PC-9 (cell line): ENCODE results near the gene ACER1. TPM values are rescaled to one million over a fixed set of nuclear protein-coding genes. Genes with fewer than 3 reads are reported as not detected.

ENCODE experiments used
- BruUV-seq: library from RNA; stranded (reverse); fragments of 400-500 nt; replicated peaks from 2 replicates; lab custom pipeline; 2021; lab: Mats Ljungman, UMichigan
- CTCF ChIA-PET: fragments of 300-600 bp; sonication (Branson Sonifier 250); formaldehyde crosslinking; loops from one replicate; lab custom pipeline; 2022; ENCODE audit warnings: antibody characterized with exemption; lab: Charles Lee
- POLR2A ChIA-PET: fragments of 300-600 bp; sonication (Branson Sonifier 250); formaldehyde crosslinking; loops from one replicate; lab custom pipeline; 2022; ENCODE audit warnings: antibody characterized with exemption; ENCODE audit not compliant: unreplicated experiment; lab: Charles Lee
- DNase-seq, 2 experiments: peaks; one replicate each; pipeline versions ENCODE4 v3.0.0 to v3.0.0-alpha.2; 2015 to 2022; ENCODE audit warnings: mixed read lengths in 1 of 2
- H2AFZ ChIP-seq: fragments of 200-600 bp; sonication (generic); 2 replicates; pipeline ENCODE4 v1.8.1; 2017; ENCODE audit warnings: antibody characterized with exemption
- H3F3A ChIP-seq: fragments of 200-600 bp; sonication (generic); 2 replicates; pipeline ENCODE4 v1.8.1; 2017; ENCODE audit warnings: antibody characterized with exemption, mild to moderate bottlenecking, low read depth; ENCODE audit not compliant: insufficient read depth
- H3K27ac ChIP-seq: fragments of 200-600 bp; sonication (generic); 2 replicates; pipeline ENCODE4 v1.6.1; 2016; ENCODE audit warnings: mixed run types
- H3K27me3 ChIP-seq: fragments of 200-600 bp; sonication (generic); 2 replicates; pipeline ENCODE4 v1.6.1; 2016; ENCODE audit warnings: low read depth, mixed run types; ENCODE audit not compliant: insufficient read depth
- H3K36me3 ChIP-seq: fragments of 200-600 bp; sonication (generic); 2 replicates; pipeline ENCODE4 v1.6.1; 2016; ENCODE audit warnings: low read depth, mixed run types
- H3K4me1 ChIP-seq: fragments of 200-600 bp; sonication (generic); replicated peaks from 2 replicates; pipeline ENCODE4 v1.6.1; 2016; ENCODE audit warnings: mixed run types; ENCODE audit not compliant: insufficient read depth
- H3K4me2 ChIP-seq: fragments of 200-600 bp; sonication (generic); 2 replicates; pipeline ENCODE4 v1.6.1; 2017; ENCODE audit warnings: mixed run types
- H3K4me3 ChIP-seq: fragments of 200-600 bp; sonication (generic); 2 replicates; pipeline ENCODE4 v1.6.1; 2016; ENCODE audit warnings: mixed run types
- H3K79me2 ChIP-seq: fragments of 200-600 bp; sonication (generic); 2 replicates; pipeline ENCODE4 v1.6.1; 2017; ENCODE audit warnings: low read depth, mixed run types
- H3K9me2 ChIP-seq: fragments of 200-600 bp; sonication (generic); 2 replicates; pipeline ENCODE4 v1.8.1; 2017; ENCODE audit warnings: mild to moderate bottlenecking; ENCODE audit not compliant: insufficient read depth
- H3K9me3 ChIP-seq: fragments of 200-600 bp; sonication (generic); 2 replicates; pipeline ENCODE4 v1.8.1; 2016; ENCODE audit warnings: low read depth; ENCODE audit not compliant: insufficient read depth
- H4K20me1 ChIP-seq: fragments of 200-600 bp; sonication (generic); 2 replicates; pipeline ENCODE4 v1.8.1; 2017; ENCODE audit not compliant: insufficient read depth
- CTCF ChIP-seq: fragments of 200-600 bp; sonication (generic); conservative IDR thresholded peaks from 2 replicates; pipeline ENCODE4 v1.6.1; 2017; ENCODE audit warnings: mixed run types, antibody characterized with exemption, mild to moderate bottlenecking, moderate library complexity
- EZH2 ChIP-seq: fragments of 200-600 bp; sonication (generic); IDR thresholded peaks from 2 replicates; pipeline ENCODE4 v1.8.0; 2017; ENCODE audit warnings: antibody characterized with exemption, low read depth
- intact Hi-C: fragments of 100-400 bp; cut with micrococcal nuclease; formaldehyde crosslinking; loops from one replicate; pipeline ENCODE4 v1.10.0; 2022; ENCODE audit not compliant: unreplicated experiment
- total RNA-seq: library from RNA; stranded (reverse); gene quantifications from 2 replicates; pipeline ENCODE4 v1.2.3, GENCODE V29; 2021

Gene ACER1
- total RNA-seq, 1 experiment from 2014 or later, result not detected

- Histone ChIP-seq H3K9me2 (no peaks in the 10 kb centered on the region), H3K4me2 (no peak overlapping the region), H3K9me3 (no peaks in the 10 kb centered on the region), H4K20me1 (no peaks in the 10 kb centered on the region), H2AFZ (no peak overlapping the region), H3K4me3 (no peak overlapping the region), H3F3A (no peaks in the 10 kb centered on the region), H3K36me3 (no peaks in the 10 kb centered on the region), H3K4me1 (no peaks in the 10 kb centered on the region), H3K27me3 (no peaks in the 10 kb centered on the region), H3K79me2 (no peaks in the 10 kb centered on the region), H3K27ac (no peak overlapping the region)
- TF ChIP-seq EZH2 (no peak), CTCF (no peak)
- no peak for DNase-seq
- no TSS peak for BruUV-seq
- CTCF ChIA-PET, result no interaction called here
- intact Hi-C loops, result no loop called here
- POLR2A ChIA-PET, result no interaction called here
Observed at GRCh38 chr19:6263735-6264444, 69.5 kb downstream of the ACER1 start.

GRCh38 chr19:6263306-6263705 lies 70.1 kb downstream of the ACER1 start:
- intact Hi-C loops, result no loop called here
- ChIA-PET CTCF (no interaction called here), POLR2A (no interaction called here)
- no peaks in the 10 kb centered on the region for H3K4me1 ChIP-seq
- no peaks in the 10 kb centered on the region for H3K36me3 ChIP-seq
- no peak overlapping the region for H3K4me2 ChIP-seq
- no peaks in the 10 kb centered on the region for H3K9me2 ChIP-seq
- TF ChIP-seq CTCF (no peak), EZH2 (no peak)
- H3K27ac ChIP-seq, result no peak overlapping the region
- H2AFZ ChIP-seq, result no peak overlapping the region
- no peaks in the 10 kb centered on the region for H3K79me2 ChIP-seq
- no peaks in the 10 kb centered on the region for H3F3A ChIP-seq
- H3K27me3 ChIP-seq, result no peaks in the 10 kb centered on the region
- DNase-seq, result no peak
- H3K4me3 ChIP-seq, result no peak overlapping the region
- BruUV-seq, result no TSS peak
- no peaks in the 10 kb centered on the region for H3K9me3 ChIP-seq
- H4K20me1 ChIP-seq, result no peaks in the 10 kb centered on the region

- Histone ChIP-seq H3F3A (no peaks in the 10 kb centered on the region), H3K4me1 (no peaks in the 10 kb centered on the region), H3K4me3 (no peak overlapping the region), H3K9me3 (no peaks in the 10 kb centered on the region), H3K36me3 (no peaks in the 10 kb centered on the region), H3K9me2 (no peaks in the 10 kb centered on the region), H2AFZ (no peak overlapping the region), H3K4me2 (no peak overlapping the region), H3K27ac (no peak overlapping the region), H3K79me2 (no peaks in the 10 kb centered on the region), H4K20me1 (no peaks in the 10 kb centered on the region), H3K27me3 (no peaks in the 10 kb centered on the region)
- TF ChIP-seq CTCF, result no peak
- TF ChIP-seq EZH2, result no peak
- POLR2A ChIA-PET, result no interaction called here
- intact Hi-C loops, result no loop called here
- BruUV-seq, result no TSS peak
- DNase-seq, result no peak
- CTCF ChIA-PET, result no interaction called here
Observed at GRCh38 chr19:6262519-6262918, 70.9 kb downstream of the ACER1 start.
